NCI-H128 (cell line): Measurements from ENCODE around the gene ANP32E.

ENCODE experiments used
- DNase-seq: peaks from one replicate; lab custom pipeline; 2025; ENCODE audit not compliant: unreplicated experiment; lab: John Stamatoyannopoulos, UW

Gene ANP32E

GRCh38 chr1:150235852-150236613 lies at the start of gene ANP32E:
ANP32E (minus strand) TSS chr1:150236112; CDS start chr1:150235786, 326 bp downstream.
- DNase-seq, result peak; percentile 99

- no peak for DNase-seq
Observed at GRCh38 chr1:150283260-150283659, 47.3 kb upstream of the ANP32E start.

DNA sequence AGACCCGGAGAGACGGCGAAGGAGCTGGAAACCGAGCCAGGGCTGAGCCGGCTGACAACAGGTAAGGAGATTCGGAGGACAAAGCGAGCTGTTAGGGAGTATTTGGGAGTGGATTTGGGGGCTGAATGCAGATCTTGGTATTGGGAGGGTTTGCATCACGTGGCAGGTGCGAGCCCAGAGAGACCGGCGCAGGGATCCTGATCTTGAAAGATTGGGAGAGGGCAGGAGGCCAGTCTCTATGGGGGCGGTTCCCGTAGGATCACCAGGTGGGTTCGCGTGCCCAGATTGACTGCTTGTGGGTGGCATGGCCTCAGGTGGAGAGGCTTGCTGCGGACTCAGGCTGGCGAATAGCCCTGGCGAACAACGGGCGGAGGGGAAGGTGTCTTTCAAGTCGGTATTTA lies 46.6 kb upstream of the ANP32E start:
- DNase-seq, result no peak

DNA sequence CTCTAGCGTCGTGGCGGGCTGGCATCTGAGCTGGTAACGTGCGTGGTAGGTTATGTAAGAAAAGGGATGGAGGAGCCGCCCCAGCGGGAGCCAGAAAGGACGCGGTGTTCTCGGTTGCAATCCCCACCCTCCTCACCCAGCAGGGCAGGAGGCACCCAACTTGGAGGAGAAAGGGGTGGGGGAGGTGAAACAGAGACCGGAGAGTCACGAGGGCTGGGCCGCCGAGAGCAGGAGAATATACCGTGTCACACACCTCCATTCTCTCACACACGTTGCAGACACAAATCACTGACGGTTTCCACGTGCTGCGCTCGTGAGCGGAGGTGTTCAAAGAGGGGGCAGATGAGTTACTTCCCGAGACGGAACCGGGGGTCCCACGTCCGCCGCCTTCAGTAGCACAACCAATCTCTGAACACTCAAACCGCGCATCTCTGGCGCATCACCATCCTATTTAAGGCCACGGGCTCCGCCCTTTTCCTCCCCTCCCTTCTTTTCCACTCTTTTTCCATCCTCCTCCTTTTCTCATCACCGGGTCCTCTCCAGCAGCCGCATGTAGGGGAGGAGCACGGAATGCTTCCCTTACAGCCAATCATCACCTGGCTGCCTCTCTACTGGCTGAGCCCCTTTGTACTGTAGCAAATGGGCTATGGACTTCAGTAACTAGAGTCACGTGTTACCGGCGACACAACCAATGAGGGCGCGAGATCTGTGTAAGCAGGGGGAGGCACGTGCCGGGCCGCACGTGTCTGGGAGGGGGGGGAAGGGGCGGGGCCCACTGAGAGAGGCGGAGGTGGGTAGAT lies 46.0 kb upstream of the ANP32E start, which contains the start of gene CIART:
CIART (plus strand) TSS at position 797 of the 800 bp plus-strand sequence. CDS start 714 bp downstream, outside the sequence.
- peak; percentile 99 for DNase-seq

GRCh38 chr1:150281221-150281757 lies 45.4 kb upstream of the ANP32E start:
- peak; percentile 31 for DNase-seq

DNA sequence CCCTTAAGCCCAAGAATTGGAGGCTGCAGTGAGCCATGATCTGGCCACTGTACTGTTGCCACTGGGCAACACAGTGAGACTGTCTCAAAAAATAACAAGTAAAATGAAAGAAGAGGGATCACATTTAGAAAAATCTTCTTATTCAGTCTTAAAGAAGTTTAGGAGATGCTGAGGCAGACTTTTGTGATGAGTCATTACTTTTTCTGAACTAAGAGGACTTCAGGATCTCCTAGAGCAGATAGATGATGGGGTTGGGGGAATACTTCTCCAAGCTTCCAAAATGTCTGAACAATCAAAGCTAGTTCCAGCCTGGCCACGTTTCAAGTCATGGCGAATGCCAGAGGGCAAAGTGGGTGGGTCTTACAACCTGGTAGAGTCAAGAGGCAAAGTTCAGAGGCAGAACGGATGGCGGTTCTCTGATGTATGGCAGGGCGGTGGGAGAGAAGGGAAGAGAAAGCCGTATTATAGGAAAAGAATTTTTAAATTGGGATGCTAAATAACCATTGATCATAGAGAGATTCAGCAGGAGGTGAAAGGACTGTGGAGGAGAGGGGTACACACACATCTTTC lies 44.3 kb upstream of the ANP32E start:
- no peak for DNase-seq

DNA sequence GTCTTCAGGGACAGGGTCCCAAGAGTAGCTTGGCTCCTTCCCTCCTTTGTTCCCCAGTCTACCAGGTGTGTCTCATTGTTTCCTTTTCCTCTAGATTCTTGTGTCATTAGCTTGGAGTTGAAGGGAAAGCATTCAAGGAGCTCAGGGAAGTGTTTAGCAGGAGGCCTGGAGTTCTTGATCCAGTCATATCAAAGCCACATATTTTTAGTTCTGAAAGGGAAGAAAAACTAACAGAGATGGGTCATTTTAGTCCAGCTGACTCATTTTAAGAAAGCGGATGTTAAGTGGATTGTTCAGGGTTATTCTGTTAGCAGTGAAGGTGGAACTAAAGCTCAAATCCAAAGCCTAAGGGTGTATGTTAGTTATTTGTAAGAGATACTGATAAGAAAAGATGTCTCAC lies 37.4 kb upstream of the ANP32E start:
- DNase-seq, result no peak

GRCh38 chr1:150271291-150271959 lies 35.5 kb upstream of the ANP32E start:
- no peak for DNase-seq

DNA sequence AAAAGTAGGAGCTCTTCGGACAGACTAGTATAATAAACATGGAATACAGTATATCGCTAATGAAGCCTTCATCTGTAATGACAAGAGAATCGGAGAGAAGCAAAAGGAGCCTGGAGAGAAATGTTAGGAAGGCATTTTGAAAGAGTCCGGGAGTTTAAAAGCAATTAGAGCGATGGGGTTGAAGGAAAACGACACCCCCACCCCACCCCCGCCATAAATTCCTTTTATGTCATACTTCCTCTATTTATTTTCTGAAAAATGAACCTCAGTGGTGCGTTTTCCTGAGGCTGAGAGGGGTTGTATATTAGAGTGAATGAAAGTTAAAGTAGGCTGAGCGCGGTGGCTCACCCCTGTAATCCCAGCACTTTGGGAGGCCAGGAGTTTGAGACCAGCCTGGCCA lies 33.5 kb upstream of the ANP32E start:
- no peak for DNase-seq

GRCh38 chr1:150268705-150269403 lies 32.9 kb upstream of the ANP32E start, which contains the start of gene APH1A:
APH1A (minus strand) TSS chr1:150269016; CDS start chr1:150268810, 206 bp downstream.
- peak; percentile 99 for DNase-seq

- DNase-seq, result no peak
Observed at GRCh38 chr1:150268340-150268704, 32.4 kb upstream of the ANP32E start.

- DNase-seq, result no peak
Observed at GRCh38 chr1:150267896-150268295, 32.0 kb upstream of the ANP32E start.

GRCh38 chr1:150263549-150263948 lies 27.6 kb upstream of the ANP32E start:
- no peak for DNase-seq

GRCh38 chr1:150262388-150263320 lies 26.7 kb upstream of the ANP32E start:
- no peak for DNase-seq

GRCh38 chr1:150261367-150261766 lies 25.5 kb upstream of the ANP32E start:
- DNase-seq, result no peak

DNA sequence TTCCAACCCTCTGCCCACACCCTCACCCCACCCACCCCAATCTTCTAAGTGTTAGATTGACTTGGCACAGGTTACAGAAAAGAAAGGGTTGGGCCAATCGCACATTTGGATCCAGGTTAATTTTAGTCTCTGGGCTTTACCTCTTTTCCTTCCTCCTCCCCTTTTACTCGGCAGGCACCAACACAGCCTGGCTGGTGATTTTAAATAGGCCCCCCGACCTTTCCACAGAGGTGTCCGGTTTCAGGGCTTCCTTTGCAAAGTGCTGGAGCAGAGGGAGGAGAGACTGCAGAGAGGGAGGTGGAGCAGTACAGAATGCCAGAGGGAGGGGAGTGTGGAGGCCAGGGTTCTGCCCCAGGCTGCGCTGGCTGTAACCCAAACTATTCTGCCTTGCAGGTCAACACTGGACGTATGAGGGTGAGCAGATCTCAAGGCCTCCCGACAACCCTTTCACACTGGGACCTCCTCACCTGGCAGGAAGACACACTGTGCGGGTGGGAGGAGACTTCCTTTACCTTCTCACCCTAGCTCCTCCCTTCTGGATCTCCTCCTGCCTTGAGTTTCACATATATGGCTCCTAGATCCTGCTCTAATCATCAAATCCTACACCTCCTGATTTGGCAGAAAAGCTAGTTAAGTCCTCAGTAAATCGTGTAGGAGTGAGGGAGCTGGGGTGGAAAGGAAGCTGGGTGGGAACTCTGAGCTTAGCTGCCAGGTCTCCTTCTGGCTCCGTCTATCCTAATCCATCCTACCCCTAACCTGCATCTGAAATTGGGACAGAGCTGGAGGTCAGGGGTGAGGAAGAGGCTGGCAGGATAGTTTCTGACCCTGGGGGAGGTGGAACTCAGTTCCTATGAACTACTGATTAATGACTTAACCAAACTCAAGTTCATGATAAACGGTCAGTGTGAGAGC lies 24.1 kb upstream of the ANP32E start:
- DNase-seq, result peak; percentile 67

- no peak for DNase-seq
Observed at GRCh38 chr1:150259217-150259616, 23.3 kb upstream of the ANP32E start.
